Sigmoid colon (tissue), 7 donors: Measurements from ENCODE around the gene CDK19. TPM values are rescaled to one million over a fixed set of nuclear protein-coding genes. Genes with fewer than 3 reads are reported as not detected.

Source experiments
- DNase-seq: peaks from one replicate; pipeline ENCODE4 v3.0.0-alpha.2; 2019
- H3K27ac ChIP-seq, 4 donors: fragments of 200-600 bp; sonication (generic); one replicate each; pipeline ENCODE4 v1.5.1; 2016 to 2019; ENCODE audit warnings: mild to moderate bottlenecking in 1 of 4
- H3K27me3 ChIP-seq, 3 donors: fragments of 200-600 bp; sonication (generic); one replicate each; pipeline ENCODE4 v1.5.1; 2019; ENCODE audit warnings: mild to moderate bottlenecking in 1 of 3
- H3K36me3 ChIP-seq, 4 donors: fragments of 200-600 bp; sonication (generic); one replicate each; pipeline ENCODE4 v1.5.1; 2016 to 2019
- H3K4me1 ChIP-seq, 4 donors: fragments of 200-600 bp; sonication (generic); one replicate each; pipeline ENCODE4 v1.5.1; 2017 to 2019
- H3K4me3 ChIP-seq, 4 donors: fragments of 200-600 bp; sonication (generic); one replicate each; pipeline ENCODE4 v1.5.1; 2017 to 2019; ENCODE audit warnings: mild to moderate bottlenecking in 2 of 4, moderate library complexity in 1 of 4
- H3K9me3 ChIP-seq, 4 donors: fragments of 200-600 bp in 3 of 4; sonication (generic) in 3 of 4; one replicate each; pipeline versions ENCODE4 v1.5.1 to v1.6.1; 2013 to 2019
- CTCF ChIP-seq, 4 experiments: fragments of 450-650 bp in 3 of 4; fragments of 200-600 bp in 1 of 4; IDR thresholded peaks; one replicate each; pipeline ENCODE4 v1.5.1; 2016 to 2019; ENCODE audit warnings: antibody characterized with exemption in 4 of 4, mild to moderate bottlenecking in 3 of 4, moderate library complexity in 2 of 4
- EP300 ChIP-seq, 4 donors: sonication (generic); formaldehyde crosslinking; IDR thresholded peaks; one replicate each; pipeline ENCODE4 v1.6.1; 2017; ENCODE audit warnings: antibody characterized with exemption in 4 of 4
- POLR2A ChIP-seq, 2 donors: fragments of 450-650 bp; IDR thresholded peaks; one replicate each; pipeline ENCODE4 v1.6.1; 2016; ENCODE audit warnings: antibody characterized with exemption in 2 of 2, mild to moderate bottlenecking in 2 of 2, moderate library complexity in 2 of 2
- POLR2AphosphoS5 ChIP-seq, 4 donors: sonication (generic); formaldehyde crosslinking; IDR thresholded peaks; one replicate each; pipeline ENCODE4 v1.6.1; 2017; ENCODE audit warnings: antibody characterized with exemption in 4 of 4
- WGBS, 2 donors: extraction: QIAGEN DNeasy Blood & Tissue Kit; methylation state at CpG; one replicate each; pipeline ENCODE4 v1.1.7; 2013; 5-methylcytosine and 5-hydroxymethylcytosine counted together
- intact Hi-C: fragments of 100-400 bp; cut with DNase I; formaldehyde crosslinking; loops from one replicate; pipeline ENCODE4 v1.15.1; 2023
- polyA plus RNA-seq, 3 donors: library from polyadenylated mRNA; stranded (reverse); fragments of 200-250 nt; gene quantifications; one replicate each; pipeline ENCODE4 v1.2.3, GENCODE V29; 2013
- total RNA-seq, 4 donors: library from RNA; depleted of rRNA; stranded (reverse); fragments of >200 nt; gene quantifications; one replicate each; pipeline ENCODE4 v1.1.0, GENCODE V29; 2016
- donor health status: healthy with polysubstance abuse.
- donor health status: Bipolar disorder and iron deficiency.
- donor health status: healthy.

Gene CDK19
- total and polyA plus RNA-seq, 7 donors = 6.7 to 17.8 (median 12.1) TPM

DNA sequence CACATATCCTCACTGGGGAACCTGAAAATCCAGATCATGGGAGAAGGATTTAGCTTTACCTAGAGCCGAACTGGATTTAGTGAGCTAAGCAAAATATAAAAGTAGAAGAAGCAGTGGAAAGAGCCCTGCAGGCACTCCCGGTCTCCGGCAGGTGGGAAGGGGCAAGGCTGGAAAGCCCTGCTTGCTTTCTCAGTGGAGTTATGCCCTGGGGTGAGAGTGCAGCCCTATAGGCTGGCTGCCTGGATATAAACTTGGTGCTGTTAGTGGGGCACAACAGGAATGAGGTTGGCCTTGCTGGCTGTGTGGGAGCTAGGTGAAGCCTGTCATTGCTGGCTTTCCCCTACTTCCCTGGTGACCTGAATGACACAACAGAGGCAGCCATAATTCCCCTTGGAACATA lies 122.0 kb downstream of the CDK19 start:
- Histone ChIP-seq H3K9me3 (no peaks in the 10 kb centered on the region), H3K4me3 (no peak overlapping the region), H3K27ac (no peak overlapping the region), H3K4me1 (no peaks in the 10 kb centered on the region), H3K36me3 (no peaks in the 10 kb centered on the region), H3K27me3 (no peaks in the 10 kb centered on the region)
- DNase-seq = no peak
- WGBS, 2 donors = 98% methylated on average over 3 of the region's 3 CpGs
- intact Hi-C loops = no loop called here
- TF ChIP-seq CTCF (IDR thresholded peaks at IDR 0.05) (no peak), EP300 (IDR thresholded peaks at IDR 0.05) (no peak), POLR2AphosphoS5 (IDR thresholded peaks at IDR 0.05) (no peak), POLR2A (IDR thresholded peaks at IDR 0.05) (no peak)

DNA sequence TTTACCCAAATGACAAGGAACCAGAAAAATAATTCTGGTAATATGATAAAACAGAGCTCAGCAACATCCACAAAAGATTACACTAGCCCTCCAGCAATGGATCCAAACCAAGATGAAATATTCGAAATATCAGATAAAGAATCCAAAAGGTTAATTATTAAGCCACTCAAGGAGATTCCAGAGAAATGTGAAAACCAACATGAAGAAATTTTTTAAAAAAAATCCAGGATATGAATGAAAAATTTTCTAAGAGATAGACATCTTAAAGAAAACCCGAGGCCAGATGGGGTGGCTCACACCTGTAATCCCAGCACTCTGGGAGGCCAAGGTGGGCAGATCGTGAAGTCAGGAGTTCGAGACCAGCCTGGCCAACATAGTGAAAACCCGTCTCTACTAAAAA lies 124.4 kb downstream of the CDK19 start:
- Histone ChIP-seq H3K4me1 (no peaks in the 10 kb centered on the region), H3K27ac (no peak overlapping the region), H3K27me3 (no peaks in the 10 kb centered on the region), H3K9me3 (no peaks in the 10 kb centered on the region), H3K4me3 (no peak overlapping the region), H3K36me3 (no peaks in the 10 kb centered on the region)
- WGBS, 2 donors = 85 to 95% methylated on average over 5 of the region's 5 CpGs
- no peak for DNase-seq
- intact Hi-C loops = no loop called here
- TF ChIP-seq CTCF (IDR thresholded peaks at IDR 0.05) (no peak), EP300 (IDR thresholded peaks at IDR 0.05) (no peak), POLR2A (IDR thresholded peaks at IDR 0.05) (no peak), POLR2AphosphoS5 (IDR thresholded peaks at IDR 0.05) (no peak)

GRCh38 chr6:110690106-110690654 lies 125.1 kb downstream of the CDK19 start:
- intact Hi-C loops = no loop called here
- Histone ChIP-seq H3K36me3 (no peaks in the 10 kb centered on the region), H3K27ac (no peak overlapping the region), H3K9me3 (no peaks in the 10 kb centered on the region), H3K4me3 (no peak overlapping the region), H3K27me3 (no peaks in the 10 kb centered on the region), H3K4me1 (no peaks in the 10 kb centered on the region)
- TF ChIP-seq EP300 (IDR thresholded peaks at IDR 0.05) (no peak), CTCF (IDR thresholded peaks at IDR 0.05) (no peak), POLR2A (IDR thresholded peaks at IDR 0.05) (no peak), POLR2AphosphoS5 (IDR thresholded peaks at IDR 0.05) (no peak)
- no peak for DNase-seq
- 95 to 96% methylated on average over 3 of the region's 3 CpGs for WGBS, 2 donors

DNA sequence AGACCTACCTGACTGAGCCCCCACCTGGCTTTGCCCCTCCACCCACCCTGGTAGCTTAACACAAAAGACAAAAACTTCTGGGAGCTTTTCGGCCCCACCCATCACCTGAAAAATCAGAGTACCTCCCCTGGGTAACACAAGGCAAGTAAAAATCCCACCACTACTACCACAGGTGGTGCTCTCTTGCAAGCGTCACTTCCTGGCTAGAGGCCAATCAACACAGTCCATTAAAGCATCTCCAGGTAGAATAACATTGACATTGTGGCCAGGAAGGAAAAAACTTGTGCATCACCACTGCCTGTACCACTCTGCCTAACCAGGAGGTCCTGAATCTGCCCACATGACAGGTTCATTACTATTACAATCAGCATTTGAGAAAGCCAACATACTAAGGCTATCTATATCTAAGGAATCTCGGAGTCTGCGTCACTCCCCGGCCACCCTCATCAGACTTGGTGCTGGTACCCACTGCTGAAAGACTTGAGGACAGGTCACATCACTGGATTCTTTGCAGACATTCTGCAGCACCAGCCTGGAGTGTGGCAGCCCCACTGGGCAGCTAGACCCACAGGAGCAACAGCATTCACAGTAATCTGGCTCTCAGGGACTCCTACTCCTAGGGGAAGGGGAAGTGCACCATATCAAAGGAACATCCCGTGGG lies 125.9 kb downstream of the CDK19 start:
- Histone ChIP-seq H3K36me3 (no peaks in the 10 kb centered on the region), H3K27ac (no peak overlapping the region), H3K9me3 (no peaks in the 10 kb centered on the region), H3K4me3 (no peak overlapping the region), H3K4me1 (no peaks in the 10 kb centered on the region), H3K27me3 (no peaks in the 10 kb centered on the region)
- no peak for DNase-seq
- intact Hi-C loops = no loop called here
- 78 to 89% methylated on average over 6 of the region's 6 CpGs for WGBS, 2 donors
- TF ChIP-seq POLR2AphosphoS5 (IDR thresholded peaks at IDR 0.05) (no peak), POLR2A (IDR thresholded peaks at IDR 0.05) (no peak), CTCF (IDR thresholded peaks at IDR 0.05) (no peak), EP300 (IDR thresholded peaks at IDR 0.05) (no peak)
